HCEC 1CT (cell line): Measurements from ENCODE around the gene AKIP1.

Experiments
- DNase-seq: peaks from one replicate; pipeline ENCODE4 v3.0.0-alpha.2; 2017

Gene AKIP1

GRCh38 chr11:8962841-8963240 lies 51.9 kb downstream of the AKIP1 start:
- no peak for DNase-seq

GRCh38 chr11:8963569-8964323 lies 52.8 kb downstream of the AKIP1 start:
- DNase-seq, result no peak

- peak; percentile 87 for DNase-seq
Measured at GRCh38 chr11:8964324-8965320, 53.6 kb downstream of the AKIP1 start, which contains the start of gene TMEM9B. TSS of gene TMEM9B (minus strand) at chr11:8964442. CDS start at chr11:8964313, 129 bp downstream.

GRCh38 chr11:8967184-8967583 lies 56.2 kb downstream of the AKIP1 start:
- no peak for DNase-seq
